Keratinocyte (primary cell): ENCODE measurements around the gene C11orf65. TPM values are rescaled to one million over a fixed set of nuclear protein-coding genes. Genes with fewer than 3 reads are reported as not detected.

Source experiments
- DNase-seq: peaks from one replicate; pipeline ENCODE4 v3.0.0-alpha.2; 2011; ENCODE audit warnings: low read depth, missing footprints, low spot score
- FAIRE-seq: peaks from 2 replicates; lab custom pipeline; 2011; peaks lifted over from hg19 to GRCh38; lab: Jason Lieb, UNC
- H2AFZ ChIP-seq: 2 replicates; pipeline ENCODE4 v1.6.0; 2012; ENCODE audit warnings: low read length, control low read depth, inconsistent platforms; ENCODE audit not compliant: control insufficient read depth
- H3K27ac ChIP-seq: 2 replicates; pipeline ENCODE4 v1.5.1; 2011; ENCODE audit warnings: low read length; ENCODE audit not compliant: control insufficient read depth, insufficient read depth
- H3K27me3 ChIP-seq: 3 replicates; pipeline ENCODE4 v1.6.0; 2011; ENCODE audit warnings: low read length; ENCODE audit not compliant: control insufficient read depth, insufficient read depth; ENCODE audit errors: extremely low read depth
- H3K36me3 ChIP-seq, 2 experiments: 2 replicates in 1 of 2; 3 replicates in 1 of 2; pipeline ENCODE4 v1.5.1; 2011; ENCODE audit warnings: low read length in 2 of 2, mild to moderate bottlenecking in 1 of 2; ENCODE audit not compliant: control insufficient read depth in 2 of 2, insufficient read depth in 2 of 2; ENCODE audit errors: extremely low read depth in 1 of 2
- H3K4me1 ChIP-seq: 3 replicates; pipeline ENCODE4 v1.5.1; 2011; ENCODE audit warnings: low read length; ENCODE audit not compliant: control insufficient read depth, insufficient read depth; ENCODE audit errors: extremely low read depth
- H3K4me2 ChIP-seq: 3 replicates; pipeline ENCODE4 v1.6.0; 2011; ENCODE audit warnings: low read depth, low read length; ENCODE audit not compliant: control insufficient read depth, insufficient read depth; ENCODE audit errors: extremely low read depth
- H3K4me3 ChIP-seq, 3 experiments: fragments of 200-600 bp in 1 of 3; sonication (generic) in 1 of 3; 2 replicates in 2 of 3; 3 replicates in 1 of 3; pipeline ENCODE4 v1.5.1; 2011 to 2016; ENCODE audit warnings: low read length in 3 of 3, mild to moderate bottlenecking in 3 of 3, control low read depth in 2 of 3, inconsistent platforms in 1 of 3, low read depth in 1 of 3, mixed read lengths in 1 of 3, mixed run types in 1 of 3, moderate library complexity in 1 of 3; ENCODE audit not compliant: control insufficient read depth in 2 of 3, insufficient read depth in 2 of 3; ENCODE audit errors: extremely low read depth in 1 of 3
- H3K79me2 ChIP-seq: 2 replicates; pipeline ENCODE4 v1.6.0; 2012; ENCODE audit warnings: low read length; ENCODE audit not compliant: control insufficient read depth, insufficient read depth
- H3K9ac ChIP-seq: 3 replicates; pipeline ENCODE4 v1.6.0; 2011; ENCODE audit warnings: low read length; ENCODE audit not compliant: control insufficient read depth, insufficient read depth; ENCODE audit errors: extremely low read depth
- H3K9me1 ChIP-seq: 3 replicates; pipeline ENCODE4 v1.6.0; 2011; ENCODE audit warnings: low read length; ENCODE audit not compliant: control insufficient read depth, insufficient read depth; ENCODE audit errors: extremely low read depth
- H3K9me3 ChIP-seq: 2 replicates; pipeline ENCODE4 v1.5.1; 2012; ENCODE audit warnings: low read depth, low read length; ENCODE audit not compliant: control insufficient read depth
- H4K20me1 ChIP-seq: 3 replicates; pipeline ENCODE4 v1.6.0; 2011; ENCODE audit warnings: low read length; ENCODE audit not compliant: control insufficient read depth, insufficient read depth; ENCODE audit errors: extremely low read depth
- CTCF ChIP-seq, 3 experiments: IDR thresholded peaks in 1 of 3; conservative IDR thresholded peaks in 1 of 3; optimal IDR thresholded peaks in 1 of 3; 2 replicates in 2 of 3; 3 replicates in 1 of 3; pipeline versions ENCODE3 to v1.5.1; 2011; ENCODE audit warnings: low read length in 3 of 3, mild to moderate bottlenecking in 3 of 3, moderate library complexity in 2 of 3, control low read depth in 1 of 3, inconsistent platforms in 1 of 3; ENCODE audit not compliant: insufficient read depth in 2 of 3; ENCODE audit errors: extremely low read depth in 1 of 3
- EZH2 ChIP-seq: IDR thresholded peaks from one replicate; pipeline ENCODE4 v1.6.1; 2012; ENCODE audit warnings: inconsistent platforms, mild to moderate bottlenecking, low read length, moderate library complexity
- dilution Hi-C: fragments of 300-500 bp; cut with MboI; formaldehyde crosslinking; loops from one replicate; pipeline ENCODE4 v1.7.0; 2020; ENCODE audit warnings: low sequenced_read_pairs; ENCODE audit not compliant: extremely low pct_ligation_motif_present
- polyA plus RNA-seq, 5 experiments: library from polyadenylated mRNA; depleted of rRNA in 3 of 5; stranded (reverse) in 3 of 5; stranded (forward) in 1 of 5; unstranded in 1 of 5; fragments of >200 nt; gene quantifications; 1 replicate in 1 of 5; 2 replicates in 3 of 5; 3 replicates in 1 of 5; pipeline versions ENCODE4 v1.2.1 to v1.2.3, GENCODE V29; 2011 to 2012; ENCODE audit warnings: missing spikeins in 2 of 5, low read depth in 1 of 5, low replicate concordance in 1 of 5

The C11orf65 gene
- polyA plus RNA-seq, 1 donor (not counting 4 experiments of a cell fraction or from before 2014, with no cell fraction given) = 0.83 TPM

DNA sequence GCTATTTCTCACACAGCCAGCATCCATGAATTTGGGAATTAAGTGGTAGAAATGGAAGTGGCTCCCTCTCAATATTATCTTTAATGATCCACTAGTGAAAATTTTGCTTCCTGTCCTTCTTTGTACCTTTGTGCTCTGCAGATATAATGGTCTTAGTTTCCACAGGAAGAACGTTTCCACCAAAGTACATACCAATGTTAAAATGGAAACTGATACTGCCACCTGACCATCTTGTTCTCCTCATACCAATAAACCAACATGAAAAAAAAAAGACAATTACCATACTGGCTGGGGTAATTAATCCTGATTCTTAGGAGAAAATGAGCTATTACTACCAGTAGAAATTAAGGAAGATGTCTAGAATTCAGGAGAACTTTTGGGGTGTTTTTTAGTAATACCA, 32.3 kb downstream of the C11orf65 start:
- Histone ChIP-seq H3K4me1 (peaks cover 5% of the 10 kb centered on the region), H3K79me2 (no peaks in the 10 kb centered on the region), H3K9me3 (no peaks in the 10 kb centered on the region), H3K36me3 (no peaks in the 10 kb centered on the region), H4K20me1 (no peaks in the 10 kb centered on the region), H3K9me1 (no peaks in the 10 kb centered on the region), H3K27ac (no peak overlapping the region), H3K4me2 (no peak overlapping the region), H2AFZ (no peak overlapping the region), H3K9ac (no peak overlapping the region), H3K4me3 (no peak overlapping the region), H3K27me3 (no peaks in the 10 kb centered on the region)
- TF ChIP-seq EZH2 (no peak), CTCF (optimal IDR thresholded peaks at IDR 0.05 in 1 of 3, IDR thresholded peaks at IDR 0.05 in 1 of 3, conservative IDR thresholded peaks at IDR 0.05 in 1 of 3; ENCODE audit: extremely low read depth in 1 of 3, insufficient read depth in 2 of 3, low read length in 3 of 3) (no peak)
- FAIRE-seq (no peak), DNase-seq (no peak)
- dilution Hi-C loops = no loop called here

GRCh38 chr11:108432783-108433182, 34.5 kb downstream of the C11orf65 start:
- FAIRE-seq (no peak), DNase-seq (no peak)
- no peak overlapping the region for H3K27ac ChIP-seq
- dilution Hi-C loops = no loop called here
- H4K20me1 ChIP-seq = no peaks in the 10 kb centered on the region
- no peak overlapping the region for H3K4me3 ChIP-seq
- no peaks in the 10 kb centered on the region for H3K9me3 ChIP-seq
- H2AFZ ChIP-seq = no peak overlapping the region
- peaks cover 5% of the 10 kb centered on the region for H3K4me1 ChIP-seq
- no peaks in the 10 kb centered on the region for H3K27me3 ChIP-seq
- H3K36me3 ChIP-seq = no peaks in the 10 kb centered on the region
- TF ChIP-seq EZH2 (no peak), CTCF (optimal IDR thresholded peaks at IDR 0.05 in 1 of 3, IDR thresholded peaks at IDR 0.05 in 1 of 3, conservative IDR thresholded peaks at IDR 0.05 in 1 of 3; ENCODE audit: extremely low read depth in 1 of 3, insufficient read depth in 2 of 3, low read length in 3 of 3) (no peak)
- no peaks in the 10 kb centered on the region for H3K9me1 ChIP-seq
- no peak overlapping the region for H3K4me2 ChIP-seq
- no peak overlapping the region for H3K9ac ChIP-seq
- no peaks in the 10 kb centered on the region for H3K79me2 ChIP-seq
